H1 (cell line): ENCODE results near the gene CWC15. TPM values are rescaled to one million over a fixed set of nuclear protein-coding genes. Genes with fewer than 3 reads are reported as not detected.

Experiments used
- CTCF ChIA-PET: fragments of 300-600 bp; sonication (Branson Sonifier 250); formaldehyde crosslinking; loops from one replicate; lab custom pipeline; 2021; ENCODE audit not compliant: partially characterized antibody; lab: Charles Lee
- POLR2A ChIA-PET: fragments of 300-600 bp; sonication (Branson Sonifier 250); formaldehyde crosslinking; loops from one replicate; lab custom pipeline; 2021; ENCODE audit warnings: inconsistent platforms; ENCODE audit not compliant: partially characterized antibody; lab: Charles Lee
- DNase-seq, 2 experiments: peaks; one replicate each; pipeline versions ENCODE4 v3.0.0 to v3.0.0-alpha.2; 2010 to 2022; ENCODE audit warnings: low spot score in 2 of 2, low read depth in 1 of 2, mixed read lengths in 1 of 2
- FAIRE-seq: peaks from 2 replicates; lab custom pipeline; 2011; peaks lifted over from hg19 to GRCh38; lab: Jason Lieb, UNC
- H2AFZ ChIP-seq: 2 replicates; pipeline ENCODE4 v1.8.1; 2012; ENCODE audit warnings: low read length, inconsistent platforms
- H2AK5ac ChIP-seq: 2 replicates; pipeline ENCODE4 v1.6.1; 2013; ENCODE audit warnings: low read depth, low read length
- H2BK120ac ChIP-seq: replicated peaks from 2 replicates; pipeline ENCODE3; 2013; ENCODE audit warnings: low read depth, low read length, inconsistent platforms
- H2BK12ac ChIP-seq: 2 replicates; pipeline ENCODE4 v1.6.1; 2013; ENCODE audit warnings: low read depth, low read length
- H2BK15ac ChIP-seq: 2 replicates; pipeline ENCODE4 v1.6.1; 2013; ENCODE audit warnings: low read length
- H2BK20ac ChIP-seq: 2 replicates; pipeline ENCODE4 v1.6.1; 2013; ENCODE audit warnings: low read length
- H2BK5ac ChIP-seq: 2 replicates; pipeline ENCODE4 v1.6.1; 2013; ENCODE audit warnings: low read depth, low read length
- H3K14ac ChIP-seq: 2 replicates; pipeline ENCODE4 v1.6.1; 2013; ENCODE audit warnings: inconsistent platforms; ENCODE audit not compliant: insufficient read length
- H3K18ac ChIP-seq: 2 replicates; pipeline ENCODE4 v1.6.1; 2013; ENCODE audit warnings: low read length; ENCODE audit errors: extremely low read depth
- H3K23ac ChIP-seq: 2 replicates; pipeline ENCODE4 v1.6.1; 2013; ENCODE audit warnings: inconsistent platforms; ENCODE audit not compliant: insufficient read length
- H3K23me2 ChIP-seq: 2 replicates; pipeline ENCODE4 v1.6.1; 2013; ENCODE audit warnings: low read depth, low read length
- H3K27ac ChIP-seq: 2 replicates; pipeline ENCODE4 v1.6.1; 2011; ENCODE audit warnings: low read depth, low read length, inconsistent platforms
- H3K27me3 ChIP-seq, 4 experiments: replicated peaks in 1 of 4; 1 replicate in 1 of 4; 2 replicates in 3 of 4; pipeline versions ENCODE4 v1.6.1 to v1.8.1; 2011 to 2013; ENCODE audit warnings: low read length in 3 of 4, mild to moderate bottlenecking in 3 of 4, inconsistent platforms in 2 of 4, mixed read lengths in 2 of 4, moderate library complexity in 1 of 4; ENCODE audit not compliant: control insufficient read depth in 3 of 4, insufficient read depth in 3 of 4; ENCODE audit errors: extremely low read depth in 1 of 4
- H3K36me3 ChIP-seq, 4 experiments: 2 replicates each; pipeline versions ENCODE4 v1.6.1 to v1.8.1; 2011 to 2013; ENCODE audit warnings: mild to moderate bottlenecking in 4 of 4, low read length in 3 of 4, moderate library complexity in 2 of 4, control low read depth in 1 of 4, inconsistent platforms in 1 of 4; ENCODE audit not compliant: insufficient read depth in 4 of 4, control insufficient read depth in 2 of 4
- H3K4ac ChIP-seq: replicated peaks from 2 replicates; pipeline ENCODE3; 2013; ENCODE audit warnings: low read length, low read depth, mixed read lengths, inconsistent platforms; ENCODE audit not compliant: insufficient read length
- H3K4me1 ChIP-seq, 4 experiments: replicated peaks in 1 of 4; 1 replicate in 1 of 4; 2 replicates in 3 of 4; pipeline versions ENCODE4 v1.6.1 to v1.8.1; 2011 to 2013; ENCODE audit warnings: low read length in 3 of 4, inconsistent platforms in 2 of 4, mixed read lengths in 1 of 4; ENCODE audit not compliant: insufficient read depth in 4 of 4, control insufficient read depth in 3 of 4
- H3K4me2 ChIP-seq, 2 experiments: 2 replicates each; pipeline versions ENCODE4 v1.6.1 to v1.8.1; 2011 to 2013; ENCODE audit warnings: low read depth in 2 of 2, low read length in 2 of 2, control low read depth in 1 of 2, inconsistent platforms in 1 of 2, mild to moderate bottlenecking in 1 of 2; ENCODE audit not compliant: insufficient read depth in 1 of 2
- H3K4me3 ChIP-seq, 4 experiments: fragments of 200-600, 300-600 bp in 1 of 4; sonication (generic), shearing (Covaris generic), sonication (Bioruptor Twin) in 1 of 4; 2 replicates each; pipeline versions ENCODE4 v1.5.1 to v1.8.1; 2011 to 2016; ENCODE audit warnings: low read length in 4 of 4, low read depth in 3 of 4, control low read depth in 2 of 4, inconsistent platforms in 2 of 4, mild to moderate bottlenecking in 2 of 4, mixed read lengths in 1 of 4, moderate library complexity in 1 of 4; ENCODE audit not compliant: insufficient read depth in 2 of 4; ENCODE audit errors: extremely low read depth in 1 of 4
- H3K56ac ChIP-seq: replicated peaks from 2 replicates; pipeline ENCODE3; 2013; ENCODE audit warnings: low read depth, mild to moderate bottlenecking, mixed read lengths, low read length, inconsistent platforms; ENCODE audit not compliant: insufficient read length
- H3K79me1 ChIP-seq: 2 replicates; pipeline ENCODE4 v1.6.1; 2013; ENCODE audit warnings: low read depth, low read length, control low read depth
- H3K79me2 ChIP-seq, 2 experiments: 2 replicates each; pipeline versions ENCODE4 v1.6.1 to v1.8.1; 2012 to 2013; ENCODE audit warnings: low read length in 2 of 2, mild to moderate bottlenecking in 2 of 2, inconsistent platforms in 1 of 2; ENCODE audit not compliant: insufficient read depth in 2 of 2, control insufficient read depth in 1 of 2
- H3K9ac ChIP-seq, 4 experiments: replicated peaks in 1 of 4; 1 replicate in 1 of 4; 2 replicates in 3 of 4; pipeline versions ENCODE4 v1.6.1 to v1.8.1; 2011 to 2013; ENCODE audit warnings: low read depth in 3 of 4, low read length in 3 of 4, control low read depth in 2 of 4, mild to moderate bottlenecking in 2 of 4, moderate library complexity in 2 of 4, inconsistent platforms in 1 of 4; ENCODE audit errors: extremely low read depth in 1 of 4
- H3K9me3 ChIP-seq, 2 experiments: 2 replicates each; pipeline versions ENCODE4 v1.6.1 to v1.8.1; 2012 to 2013; ENCODE audit warnings: mild to moderate bottlenecking in 2 of 2, moderate library complexity in 2 of 2, control low read depth in 1 of 2, inconsistent platforms in 1 of 2, low read depth in 1 of 2, low read length in 1 of 2, mixed read lengths in 1 of 2; ENCODE audit not compliant: insufficient read depth in 2 of 2
- H4K20me1 ChIP-seq, 2 experiments: replicated peaks in 1 of 2; 2 replicates each; pipeline versions ENCODE3 to v1.8.1; 2011 to 2013; ENCODE audit warnings: inconsistent platforms in 2 of 2, low read length in 2 of 2, mild to moderate bottlenecking in 1 of 2; ENCODE audit not compliant: insufficient read depth in 2 of 2, control insufficient read depth in 1 of 2
- H4K5ac ChIP-seq: 2 replicates; pipeline ENCODE4 v1.6.1; 2013; ENCODE audit warnings: low read length, low read depth, mixed read lengths, inconsistent platforms; ENCODE audit not compliant: insufficient read length
- H4K8ac ChIP-seq: 2 replicates; pipeline ENCODE4 v1.8.0; 2013; ENCODE audit warnings: mild to moderate bottlenecking, moderate library complexity, low read length, inconsistent platforms; ENCODE audit not compliant: insufficient read depth; ENCODE audit errors: extremely low read depth
- H4K91ac ChIP-seq: replicated peaks from 2 replicates; pipeline ENCODE3; 2013; ENCODE audit warnings: low read length, mixed read lengths, inconsistent platforms; ENCODE audit not compliant: insufficient read length
- CREB1 ChIP-seq: IDR thresholded peaks from 2 replicates; pipeline ENCODE4 v1.6.1; 2012; ENCODE audit warnings: inconsistent platforms
- WGBS, 2 experiments: shearing (Covaris generic) in 1 of 2; methylation state at CpG; one replicate each; pipeline versions ENCODE4 v1.1.6 to v1.1.7; 2013 to 2015; ENCODE audit warnings: low lambda C conversion rate in 2 of 2, mixed read lengths in 2 of 2, inconsistent platforms in 1 of 2, low coverage in 1 of 2, missing lambda C conversion rate in 1 of 2; ENCODE audit not compliant: insufficient replicate concordance in 2 of 2, insufficient coverage in 1 of 2, insufficient read length in 1 of 2; ENCODE audit errors: extremely low coverage in 1 of 2, missing lambda C conversion rate in 1 of 2; 5-methylcytosine and 5-hydroxymethylcytosine counted together
- polyA plus RNA-seq, 7 experiments: library from polyadenylated mRNA; depleted of rRNA in 3 of 7; stranded (reverse) in 5 of 7; unstranded in 2 of 7; fragments of >200 nt in 5 of 7; fragments of 200-250 nt in 2 of 7; gene quantifications; 1 replicate in 5 of 7; 2 replicates in 1 of 7; 4 replicates in 1 of 7; pipeline versions ENCODE4 v1.2.1 to v1.2.3, GENCODE V29; 2011 to 2013; ENCODE audit warnings: missing spikeins in 2 of 7, mixed read lengths in 2 of 7
- total RNA-seq: library from RNA; stranded (reverse); fragmentation: NEBNext Ultra II Directional; extraction: Animal tissue kit (Norgen Biotek cat#: 25700); gene quantifications from 2 replicates; pipeline ENCODE4 v1.2.1, GENCODE V29; 2021

CWC15 gene
- total and polyA plus RNA-seq, 2 of the 8 experiments (the other 6 are each of a cell fraction or from before 2014, with no cell fraction given) = 15.7 to 59.4 TPM

- Histone ChIP-seq H2BK20ac (no peak overlapping the region), H3K4me2 (no peak overlapping the region), H2AFZ (no peak overlapping the region), H2AK5ac (no peak overlapping the region), H4K91ac (no peak overlapping the region), H2BK5ac (no peak overlapping the region), H2BK12ac (no peak overlapping the region), H3K9ac (no peak overlapping the region), H3K4ac (no peak overlapping the region), H3K36me3 (no peaks in the 10 kb centered on the region), H3K18ac (no peak overlapping the region), H2BK120ac (no peak overlapping the region), H3K14ac (no peak overlapping the region), H4K20me1 (no peaks in the 10 kb centered on the region), H3K79me2 (no peaks in the 10 kb centered on the region), H2BK15ac (no peak overlapping the region), H3K56ac (no peak overlapping the region), H3K4me3 (no peak overlapping the region), H4K5ac (no peak overlapping the region), H3K27me3 (no peaks in the 10 kb centered on the region), H4K8ac (no peak overlapping the region), H3K9me3 (no peaks in the 10 kb centered on the region), H3K27ac (no peak overlapping the region), H3K4me1 (no peaks in the 10 kb centered on the region), H3K23me2 (no peaks in the 10 kb centered on the region), H3K79me1 (no peaks in the 10 kb centered on the region), H3K23ac (no peak overlapping the region)
- POLR2A ChIA-PET = no interaction called here
- DNase-seq (no peak), FAIRE-seq (no peak)
- CTCF ChIA-PET = interaction anchor here (1.6 kb wide), 1 partner anchor 20 kb away, joined by 4 read pairs; no protein-coding TSS in a partner anchor
- 85% methylated on average over 6 of the region's 6 CpGs; no CpG with 5 or more reads in 1 of the 2 experiments for WGBS, 2 experiments
- TF ChIP-seq CREB1 = no peak
These were observed 24.1 kb upstream of the CWC15 start for GRCh38 chr11:94997437-94997836.
